ENCODE results near the gene DAB2IP. TPM values are rescaled to one million over a fixed set of nuclear protein-coding genes. Genes with fewer than 3 reads are reported as not detected.

The DAB2IP gene
- total RNA-seq, 1 experiment from 2014 or later, result 52.6 TPM

- TF ChIP-seq ZNF317 (CRISPR knock-in tag; IDR thresholded peaks at IDR 0.05; ENCODE audit: borderline replicate concordance, low read depth) (no peak), ZNF671 (CRISPR knock-in tag; IDR thresholded peaks at IDR 0.05) (no peak), TCF7 (CRISPR knock-in tag; IDR thresholded peaks at IDR 0.05; ENCODE audit: low read depth) (no peak), FOXK1 (CRISPR knock-in tag; IDR thresholded peaks at IDR 0.05) (no peak), GRHL2 (CRISPR knock-in tag; IDR thresholded peaks at IDR 0.05; ENCODE audit: insufficient replicate concordance, severe bottlenecking) (no peak), MXD4 (CRISPR knock-in tag; IDR thresholded peaks at IDR 0.05; ENCODE audit: borderline replicate concordance) (no peak), CDX4 (CRISPR knock-in tag; IDR thresholded peaks at IDR 0.05; ENCODE audit: borderline replicate concordance) (no peak)
- TF ChIP-seq, protein P1, sequence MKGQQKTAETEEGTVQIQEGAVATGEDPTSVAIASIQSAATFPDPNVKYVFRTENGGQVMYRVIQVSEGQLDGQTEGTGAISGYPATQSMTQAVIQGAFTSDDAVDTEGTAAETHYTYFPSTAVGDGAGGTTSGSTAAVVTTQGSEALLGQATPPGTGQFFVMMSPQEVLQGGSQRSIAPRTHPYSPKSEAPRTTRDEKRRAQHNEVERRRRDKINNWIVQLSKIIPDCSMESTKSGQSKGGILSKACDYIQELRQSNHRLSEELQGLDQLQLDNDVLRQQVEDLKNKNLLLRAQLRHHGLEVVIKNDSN (CRISPR knock-in tag; IDR thresholded peaks at IDR 0.05), result no peak
Measured at GRCh38 chr9:121798941-121799340, 147.5 kb downstream of the DAB2IP start (continued).

DNA sequence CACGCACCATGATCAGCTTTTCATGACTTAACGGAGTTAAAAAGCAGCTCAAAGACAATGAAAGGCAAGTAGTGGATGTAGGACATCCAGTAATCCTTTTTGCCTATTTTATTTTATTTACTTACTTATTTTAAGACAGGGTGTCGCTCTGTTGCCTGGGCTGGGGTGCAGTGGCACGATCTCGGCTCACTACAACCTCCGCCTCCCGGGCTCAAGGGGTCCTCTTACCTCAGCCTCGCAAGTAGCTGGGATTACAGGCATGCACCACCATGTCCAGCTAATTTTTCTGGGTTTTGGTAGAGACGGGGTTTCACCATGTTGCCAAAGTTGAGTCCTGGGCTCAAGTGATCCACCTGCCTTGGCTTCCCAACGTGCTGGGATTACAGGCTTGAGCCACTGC lies 148.9 kb downstream of the DAB2IP start:
- no peak for TF ChIP-seq ZNF396 (CRISPR knock-in tag; IDR thresholded peaks at IDR 0.05; ENCODE audit: borderline replicate concordance)
- TF ChIP-seq NFE2L1 (CRISPR knock-in tag; IDR thresholded peaks at IDR 0.05), result no peak
- no peak for TF ChIP-seq EMX1 (CRISPR knock-in tag; IDR thresholded peaks at IDR 0.05)
- TF ChIP-seq ZNF671 (CRISPR knock-in tag; IDR thresholded peaks at IDR 0.05), result no peak
- no peak for TF ChIP-seq NFYB (CRISPR knock-in tag; conservative IDR thresholded peaks at IDR 0.05; ENCODE audit: low read depth)
- no peak for TF ChIP-seq ZNF138 (CRISPR knock-in tag; conservative IDR thresholded peaks at IDR 0.05)
- no peak for TF ChIP-seq ATF3 (CRISPR knock-in tag; conservative IDR thresholded peaks at IDR 0.05)
- TF ChIP-seq GRHL2 (CRISPR knock-in tag; IDR thresholded peaks at IDR 0.05; ENCODE audit: insufficient replicate concordance, severe bottlenecking), result no peak
- no peak for TF ChIP-seq NR2C2 (CRISPR knock-in tag; IDR thresholded peaks at IDR 0.05)
- DNase-seq (ENCODE audit: low spot score), result no peak
- peaks cover 11% of the 10 kb centered on the region for H3K36me3 Mint-ChIP-seq
- no peak overlapping the region for H3K27ac Mint-ChIP-seq
- peaks cover 3% of the 10 kb centered on the region for H3K27me3 Mint-ChIP-seq (ENCODE audit: low read depth)
- ChIA-PET POLR2A (no interaction called here), CTCF (no interaction called here)
- no peak overlapping the region for H3K4me3 Mint-ChIP-seq
- H3K4me1 Mint-ChIP-seq, result peaks cover 23% of the 10 kb centered on the region
- peaks cover 14% of the 10 kb centered on the region for H3K9me3 Mint-ChIP-seq
- no peak for ATAC-seq

GRCh38 chr9:121801579-121801978 lies 150.1 kb downstream of the DAB2IP start:
- DNase-seq (ENCODE audit: low spot score), result no peak
- H3K36me3 Mint-ChIP-seq, result peaks cover 11% of the 10 kb centered on the region
- peaks cover 12% of the 10 kb centered on the region for H3K4me1 Mint-ChIP-seq
- no peak for ATAC-seq
- H3K4me3 Mint-ChIP-seq, result no peak overlapping the region
- H3K27me3 Mint-ChIP-seq (ENCODE audit: low read depth), result peaks cover 3% of the 10 kb centered on the region
- CTCF ChIA-PET, result no interaction called here
- TF ChIP-seq ZNF396 (CRISPR knock-in tag; IDR thresholded peaks at IDR 0.05; ENCODE audit: borderline replicate concordance) (no peak), ZNF138 (CRISPR knock-in tag; conservative IDR thresholded peaks at IDR 0.05) (no peak), ZNF416 (CRISPR knock-in tag; IDR thresholded peaks at IDR 0.05) (no peak), CREB1 (CRISPR knock-in tag; IDR thresholded peaks at IDR 0.05) (no peak), FOXK1 (CRISPR knock-in tag; IDR thresholded peaks at IDR 0.05) (no peak), ZNF671 (CRISPR knock-in tag; IDR thresholded peaks at IDR 0.05) (no peak), ZNF121 (CRISPR knock-in tag; IDR thresholded peaks at IDR 0.05) (no peak), USF2 (CRISPR knock-in tag; IDR thresholded peaks at IDR 0.05) (no peak), ATF2 (CRISPR knock-in tag; IDR thresholded peaks at IDR 0.05; ENCODE audit: borderline replicate concordance, low read depth) (no peak)
- TF ChIP-seq, protein P2, sequence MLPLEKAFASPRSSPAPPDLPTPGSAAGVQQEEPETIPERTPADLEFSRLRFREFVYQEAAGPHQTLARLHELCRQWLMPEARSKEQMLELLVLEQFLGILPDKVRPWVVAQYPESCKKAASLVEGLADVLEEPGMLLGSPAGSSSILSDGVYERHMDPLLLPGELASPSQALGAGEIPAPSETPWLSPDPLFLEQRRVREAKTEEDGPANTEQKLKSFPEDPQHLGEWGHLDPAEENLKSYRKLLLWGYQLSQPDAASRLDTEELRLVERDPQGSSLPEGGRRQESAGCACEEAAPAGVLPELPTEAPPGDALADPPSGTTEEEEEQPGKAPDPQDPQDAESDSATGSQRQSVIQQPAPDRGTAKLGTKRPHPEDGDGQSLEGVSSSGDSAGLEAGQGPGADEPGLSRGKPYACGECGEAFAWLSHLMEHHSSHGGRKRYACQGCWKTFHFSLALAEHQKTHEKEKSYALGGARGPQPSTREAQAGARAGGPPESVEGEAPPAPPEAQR (CRISPR knock-in tag; IDR thresholded peaks at IDR 0.05), result no peak
- TF ChIP-seq, protein P3, sequence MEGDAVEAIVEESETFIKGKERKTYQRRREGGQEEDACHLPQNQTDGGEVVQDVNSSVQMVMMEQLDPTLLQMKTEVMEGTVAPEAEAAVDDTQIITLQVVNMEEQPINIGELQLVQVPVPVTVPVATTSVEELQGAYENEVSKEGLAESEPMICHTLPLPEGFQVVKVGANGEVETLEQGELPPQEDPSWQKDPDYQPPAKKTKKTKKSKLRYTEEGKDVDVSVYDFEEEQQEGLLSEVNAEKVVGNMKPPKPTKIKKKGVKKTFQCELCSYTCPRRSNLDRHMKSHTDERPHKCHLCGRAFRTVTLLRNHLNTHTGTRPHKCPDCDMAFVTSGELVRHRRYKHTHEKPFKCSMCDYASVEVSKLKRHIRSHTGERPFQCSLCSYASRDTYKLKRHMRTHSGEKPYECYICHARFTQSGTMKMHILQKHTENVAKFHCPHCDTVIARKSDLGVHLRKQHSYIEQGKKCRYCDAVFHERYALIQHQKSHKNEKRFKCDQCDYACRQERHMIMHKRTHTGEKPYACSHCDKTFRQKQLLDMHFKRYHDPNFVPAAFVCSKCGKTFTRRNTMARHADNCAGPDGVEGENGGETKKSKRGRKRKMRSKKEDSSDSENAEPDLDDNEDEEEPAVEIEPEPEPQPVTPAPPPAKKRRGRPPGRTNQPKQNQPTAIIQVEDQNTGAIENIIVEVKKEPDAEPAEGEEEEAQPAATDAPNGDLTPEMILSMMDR (IDR thresholded peaks at IDR 0.05), result no peak
- TF ChIP-seq, protein P4, sequence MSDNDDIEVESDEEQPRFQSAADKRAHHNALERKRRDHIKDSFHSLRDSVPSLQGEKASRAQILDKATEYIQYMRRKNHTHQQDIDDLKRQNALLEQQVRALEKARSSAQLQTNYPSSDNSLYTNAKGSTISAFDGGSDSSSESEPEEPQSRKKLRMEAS (CRISPR knock-in tag; IDR thresholded peaks at IDR 0.05), result no peak
- H3K9me3 Mint-ChIP-seq, result peaks cover 14% of the 10 kb centered on the region
- POLR2A ChIA-PET, result no interaction called here
- no peak overlapping the region for H3K27ac Mint-ChIP-seq
